ENCODE results near the gene UVSSA. TPM values are rescaled to one million over a fixed set of nuclear protein-coding genes. Genes with fewer than 3 reads are reported as not detected.

UVSSA gene
- total and polyA plus RNA-seq, 9 of the 15 experiments (the other 6 are each of a cell fraction or from before 2014, with no cell fraction given) = 0.21 to 14.6 (median 3.3) TPM

GRCh38 chr4:1409491-1410425 lies 62.8 kb downstream of the UVSSA start:
- Histone ChIP-seq H4K20me1 (replicated peaks; ENCODE audit: control insufficient read depth, insufficient read depth, low read length) (no peaks in the 10 kb centered on the region), H3K4me2 (ENCODE audit: insufficient read depth, low read length) (no peak overlapping the region), H3K9me3 (replicated peaks; ENCODE audit: control insufficient read depth, insufficient read depth, low read depth, low read length) (no peaks in the 10 kb centered on the region; the same call in 1 of the 2 replicates), H3K4me1 (replicated peaks in 1 of 2; ENCODE audit: control insufficient read depth in 2 of 2, insufficient read depth in 2 of 2, low read length in 2 of 2) (peaks cover 0 to 26% of the 10 kb centered on the region in 2 experiments; a peak in 3 of 5 replicates), H3K79me2 (ENCODE audit: control insufficient read depth, insufficient read depth, low read length) (no peaks in the 10 kb centered on the region), H2AFZ (ENCODE audit: low read depth, low read length) (no peak overlapping the region), H3K36me3 (ENCODE audit: control insufficient read depth, insufficient read depth, low read length) (no peaks in the 10 kb centered on the region), H3K27me3 (ENCODE audit: control insufficient read depth in 2 of 2, insufficient read depth in 2 of 2, low read length in 2 of 2) (no peaks in the 10 kb centered on the region; a peak in 1 of 5 replicates), H3K9ac (ENCODE audit: insufficient read depth in 1 of 2, low read depth in 2 of 2, low read length in 2 of 2) (no peak overlapping the region), H3K4me3 (no peak overlapping the region), H3K9me1 (ENCODE audit: control insufficient read depth, insufficient read depth, low read length) (peaks cover 2% of the 10 kb centered on the region), H3K27ac (ENCODE audit: extremely low read depth, low read depth, low read length) (no peak overlapping the region)
- WGBS (ENCODE audit: insufficient coverage, low coverage, missing lambda C conversion rate) = 19% methylated on average over 23 of the region's 27 CpGs
- FAIRE-seq (no peak), DNase-seq (ENCODE audit: extremely low read depth in 1 of 4, low spot score in 3 of 4) (no peak), ATAC-seq (no peak)
- intact Hi-C loops (cut with micrococcal nuclease) = no loop called here
- BruUV-seq (replicated peaks) = no TSS peak
- in situ Hi-C loops (cut with MboI) = loop anchor here (5.0 kb wide), 1 partner anchor 53 kb away; no protein-coding TSS in a partner anchor
- POLR2A ChIA-PET = interaction anchor here (0.6 to 1.0 kb wide), 4 partner anchors 38 to 1062 kb away, joined by 3 to 5 read pairs (median 3); no protein-coding TSS in a partner anchor
- CTCF ChIA-PET (ENCODE audit: low intra/inter-chr PET ratio) = no interaction called here
- no peak for TF ChIP-seq SMARCE1 (IDR thresholded peaks at IDR 0.05)

All from K562 (cell line).